Measurements from ENCODE around the gene SORCS1.

SORCS1 gene

DNA sequence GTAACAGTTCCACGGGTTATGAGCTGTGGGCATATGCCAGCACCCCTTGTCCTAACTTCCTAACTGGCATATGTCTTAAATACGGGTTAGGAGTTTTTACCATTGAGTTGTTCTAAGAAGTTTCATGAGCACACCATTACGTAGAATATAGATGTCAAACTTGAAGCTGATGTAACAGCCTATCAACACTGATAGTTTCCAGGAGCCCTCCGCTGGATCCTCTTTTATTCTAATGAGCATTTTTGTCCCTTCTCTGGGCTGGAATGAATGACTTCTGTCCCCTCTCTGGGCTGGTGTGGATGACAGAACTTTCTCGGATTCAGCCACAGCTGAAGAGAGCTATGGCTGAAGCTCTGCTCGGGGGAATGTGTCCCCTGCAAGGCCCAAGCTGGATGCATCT, 256.3 kb downstream of the SORCS1 start:
- in situ Hi-C loops (cut with HindIII; ENCODE audit: low sequenced_read_pairs), result no loop called here

GRCh38 chr10:106904209-106904608, 260.3 kb downstream of the SORCS1 start:
- in situ Hi-C loops (cut with HindIII; ENCODE audit: low sequenced_read_pairs), result no loop called here

- in situ Hi-C loops (cut with HindIII; ENCODE audit: low sequenced_read_pairs), result no loop called here
Observed at GRCh38 chr10:106903180-106903579, 261.3 kb downstream of the SORCS1 start.

DNA sequence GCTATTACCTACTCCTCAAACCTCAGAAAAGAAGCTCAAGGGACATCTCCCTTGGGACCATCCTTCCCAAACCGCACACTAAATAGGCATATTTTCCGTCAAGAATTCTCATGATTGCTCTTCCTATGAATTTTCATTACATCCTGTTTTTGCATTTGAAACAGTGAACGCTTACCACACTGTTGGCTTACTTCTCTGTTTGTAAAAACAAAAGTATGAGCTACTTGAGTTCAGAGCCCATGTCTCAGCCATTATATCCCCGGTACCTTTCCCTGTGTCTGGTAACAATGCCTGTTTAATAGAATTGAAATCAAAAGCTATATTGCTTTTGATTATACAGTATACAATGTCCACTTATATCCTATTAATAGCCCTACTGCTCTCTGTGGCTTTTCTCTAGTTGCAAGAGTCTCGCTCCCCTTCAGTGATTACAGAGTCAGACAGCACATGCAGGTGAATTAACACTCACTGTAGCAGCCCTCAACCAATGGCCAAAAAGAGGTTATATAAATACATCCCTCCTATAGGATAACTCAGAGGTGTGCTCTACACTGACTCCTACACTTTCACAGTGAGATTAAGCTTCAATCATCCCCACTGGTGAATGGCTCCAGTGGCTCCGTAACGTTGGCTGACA, 264.4 kb downstream of the SORCS1 start:
- in situ Hi-C loops (cut with HindIII; ENCODE audit: low sequenced_read_pairs), result no loop called here

- in situ Hi-C loops (cut with HindIII; ENCODE audit: low sequenced_read_pairs), result no loop called here
Observed at GRCh38 chr10:106898446-106898845, 266.1 kb downstream of the SORCS1 start.

GRCh38 chr10:106897719-106898118, 266.8 kb downstream of the SORCS1 start:
- in situ Hi-C loops (cut with HindIII; ENCODE audit: low sequenced_read_pairs), result no loop called here

DNA sequence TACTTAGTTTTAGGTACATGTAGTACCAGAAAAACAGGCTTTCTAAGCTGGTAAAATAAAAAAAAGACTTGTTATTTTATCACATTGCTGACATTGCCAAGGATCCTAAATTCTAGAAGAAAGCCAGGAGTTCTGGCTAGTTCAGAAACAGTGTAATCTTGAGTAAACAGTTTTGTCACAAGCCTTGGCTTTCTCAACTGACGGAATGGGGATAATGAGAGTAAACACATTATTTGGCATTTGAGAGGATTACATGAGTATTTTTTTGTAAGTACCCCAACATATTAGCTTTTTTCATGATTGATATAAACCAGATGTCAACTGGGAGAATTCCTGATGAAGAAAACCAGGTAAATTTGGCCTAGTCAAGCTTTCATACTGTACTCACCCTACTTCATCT, 269.8 kb downstream of the SORCS1 start:
- in situ Hi-C loops (cut with HindIII; ENCODE audit: low sequenced_read_pairs), result no loop called here

GRCh38 chr10:106877574-106877973, 286.9 kb downstream of the SORCS1 start:
- in situ Hi-C loops (cut with HindIII; ENCODE audit: low sequenced_read_pairs), result no loop called here

- in situ Hi-C loops (cut with HindIII; ENCODE audit: low sequenced_read_pairs), result no loop called here
Observed at GRCh38 chr10:106874604-106874889, 290.0 kb downstream of the SORCS1 start.

GRCh38 chr10:106873770-106874603, 290.5 kb downstream of the SORCS1 start:
- in situ Hi-C loops (cut with HindIII; ENCODE audit: low sequenced_read_pairs), result no loop called here

GRCh38 chr10:106872176-106872575, 292.3 kb downstream of the SORCS1 start:
- in situ Hi-C loops (cut with HindIII; ENCODE audit: low sequenced_read_pairs), result no loop called here

DNA sequence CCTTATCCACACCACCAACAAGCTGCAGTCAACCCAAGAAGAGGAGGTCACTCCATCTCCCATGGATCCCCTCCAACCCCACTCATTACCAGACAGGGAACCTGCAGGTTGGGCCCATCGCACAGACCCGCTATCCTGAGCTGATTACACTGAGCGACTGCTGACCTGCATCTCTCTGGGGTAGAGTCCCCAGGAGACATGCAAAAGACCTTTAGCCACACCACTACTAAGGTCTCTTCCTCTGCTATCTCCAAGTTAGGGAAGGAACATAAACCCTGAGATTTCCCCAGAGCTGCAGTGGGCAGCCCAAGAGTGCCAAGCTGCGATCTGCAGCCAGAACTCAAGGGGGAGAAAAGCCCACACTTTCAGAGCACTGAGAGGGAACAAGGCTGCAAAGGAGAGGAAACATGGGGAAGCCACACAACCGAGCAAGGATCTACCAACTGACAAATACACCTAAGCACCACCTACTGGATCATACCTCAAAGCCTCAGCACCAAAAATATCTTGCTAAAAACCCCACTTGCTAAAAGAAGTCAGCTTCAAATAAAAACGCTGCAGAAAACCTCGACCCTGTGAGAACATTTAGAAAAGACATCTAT, 298.2 kb downstream of the SORCS1 start:
- in situ Hi-C loops (cut with HindIII; ENCODE audit: low sequenced_read_pairs), result no loop called here

DNA sequence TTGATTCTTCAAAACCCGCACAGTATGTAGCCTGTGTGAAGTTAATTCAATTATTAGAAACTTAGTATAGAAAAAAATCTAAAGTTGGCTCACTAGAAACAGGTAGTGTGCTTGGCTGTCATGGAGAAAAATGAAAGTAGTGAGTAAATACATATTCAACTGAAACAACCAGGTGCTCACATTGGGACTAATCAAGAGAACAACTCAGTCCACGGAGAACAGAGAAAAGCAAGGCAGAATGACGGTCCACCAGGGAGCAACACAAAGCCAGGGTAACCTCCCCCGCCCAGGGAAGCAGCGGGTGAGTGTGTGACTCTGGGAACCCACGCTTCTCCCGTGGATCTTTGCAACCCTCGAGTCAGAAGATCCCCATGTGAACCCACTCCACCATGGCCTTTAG, 300.5 kb downstream of the SORCS1 start:
- in situ Hi-C loops (cut with HindIII; ENCODE audit: low sequenced_read_pairs), result no loop called here

GRCh38 chr10:106863549-106863948, 301.0 kb downstream of the SORCS1 start:
- in situ Hi-C loops (cut with HindIII; ENCODE audit: low sequenced_read_pairs), result no loop called here

DNA sequence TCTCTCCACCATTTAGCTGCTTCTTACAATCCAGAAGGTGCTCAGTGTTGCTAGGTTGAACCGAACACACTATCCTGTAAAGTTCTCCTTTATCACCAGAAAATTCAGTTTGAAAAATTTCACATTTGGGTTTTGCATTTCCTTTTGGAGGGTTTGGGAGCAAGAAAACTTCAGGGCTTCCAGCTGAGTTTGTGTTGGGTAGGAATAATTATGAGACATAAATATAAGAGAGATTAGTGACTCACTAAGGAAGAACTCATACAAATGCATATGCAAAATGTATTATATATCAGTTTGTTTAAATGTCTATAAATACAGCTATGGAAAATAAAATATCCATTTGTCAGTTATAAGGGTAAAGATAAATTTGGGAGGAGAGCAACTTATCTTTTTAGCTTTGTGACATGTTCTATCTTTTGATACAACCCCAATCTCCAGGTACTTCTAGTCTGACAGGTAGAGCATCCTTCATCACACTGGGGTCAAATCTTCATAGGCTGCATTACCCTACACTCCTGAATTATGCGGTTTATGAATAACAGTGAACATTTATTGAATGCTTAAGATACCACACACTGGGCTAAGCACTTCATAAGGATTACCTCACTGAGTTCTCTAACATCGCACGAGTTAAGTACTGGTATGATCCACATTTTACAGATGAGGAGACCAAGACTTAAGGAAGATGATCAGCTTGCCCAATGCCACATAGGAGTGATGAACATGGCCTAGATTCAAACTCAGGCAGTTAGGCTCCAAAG, 304.4 kb downstream of the SORCS1 start:
- in situ Hi-C loops (cut with HindIII; ENCODE audit: low sequenced_read_pairs), result no loop called here

DNA sequence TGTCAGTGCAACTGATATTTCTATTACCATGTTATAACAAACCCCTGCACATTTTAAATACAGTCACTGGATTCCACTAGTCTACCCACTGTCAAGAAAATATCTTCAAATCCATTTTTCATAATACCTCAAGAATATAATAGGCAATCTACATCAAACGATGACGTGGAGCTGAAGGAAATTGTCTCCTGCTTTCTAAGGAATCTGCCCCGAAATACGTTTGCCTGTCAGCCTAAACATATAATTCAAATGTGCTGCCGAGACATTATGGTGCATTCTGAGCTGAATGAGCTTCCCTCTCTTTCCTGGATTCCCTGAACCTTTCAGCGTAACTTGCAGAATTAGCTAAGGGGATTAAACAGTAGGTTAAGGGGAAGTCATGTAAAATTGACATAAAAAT, 306.8 kb downstream of the SORCS1 start:
- in situ Hi-C loops (cut with HindIII; ENCODE audit: low sequenced_read_pairs), result no loop called here

DNA sequence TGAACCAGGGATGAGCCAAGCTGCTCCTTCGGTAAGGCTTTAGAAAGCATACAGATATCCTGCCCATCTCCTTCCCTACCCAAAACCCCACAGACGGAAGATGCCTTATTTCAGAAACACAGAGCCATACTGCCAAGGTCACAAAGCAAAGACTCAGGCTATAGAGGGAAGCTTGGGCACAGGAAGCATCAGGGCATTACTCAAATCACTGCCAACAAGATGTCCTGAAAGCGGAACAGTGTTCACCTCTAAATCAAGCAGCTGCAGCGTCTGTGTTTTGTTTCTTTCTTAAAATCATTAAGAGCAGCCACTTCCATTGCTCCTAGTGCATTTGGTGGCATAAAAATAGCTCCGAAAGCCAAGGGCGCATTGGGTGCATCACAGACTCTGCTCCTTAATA, 307.3 kb downstream of the SORCS1 start:
- in situ Hi-C loops (cut with HindIII; ENCODE audit: low sequenced_read_pairs), result no loop called here

DNA sequence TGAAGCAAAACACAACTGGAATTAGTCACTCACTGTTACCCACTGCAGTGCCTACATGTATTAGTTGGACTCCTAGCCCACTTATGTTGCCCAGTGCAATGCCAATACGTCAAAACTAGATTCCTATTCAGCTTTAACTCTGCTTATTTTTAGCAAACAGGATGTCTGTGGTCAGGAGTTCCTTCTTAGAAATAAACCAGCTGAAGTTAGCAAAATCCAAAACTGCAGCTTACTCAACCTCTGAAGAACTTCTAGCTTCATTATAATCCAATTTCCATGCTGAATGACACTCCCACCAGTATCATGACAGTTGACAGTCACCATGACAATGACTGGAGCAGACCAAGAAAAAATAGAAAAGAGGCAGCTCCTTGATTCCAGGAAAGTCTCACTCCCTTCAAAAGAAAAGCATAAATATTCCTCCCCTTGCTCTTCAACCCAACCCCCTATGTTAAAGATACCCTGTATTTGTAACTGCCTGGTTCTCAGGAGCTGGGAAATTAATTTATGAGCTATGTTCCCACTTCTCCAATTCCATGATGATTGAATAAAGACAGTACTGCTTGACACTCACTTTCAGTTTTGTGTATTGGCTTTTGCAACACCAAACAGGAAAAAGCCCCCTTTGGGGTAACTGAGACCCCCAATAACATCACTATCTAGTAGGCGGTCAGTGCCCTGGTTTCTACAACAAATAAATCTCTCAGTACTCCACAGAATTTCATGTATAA, 327.4 kb downstream of the SORCS1 start:
- in situ Hi-C loops (cut with HindIII; ENCODE audit: low sequenced_read_pairs), result no loop called here

- in situ Hi-C loops (cut with HindIII; ENCODE audit: low sequenced_read_pairs), result no loop called here
Observed at GRCh38 chr10:106832846-106833245, 331.7 kb downstream of the SORCS1 start.

DNA sequence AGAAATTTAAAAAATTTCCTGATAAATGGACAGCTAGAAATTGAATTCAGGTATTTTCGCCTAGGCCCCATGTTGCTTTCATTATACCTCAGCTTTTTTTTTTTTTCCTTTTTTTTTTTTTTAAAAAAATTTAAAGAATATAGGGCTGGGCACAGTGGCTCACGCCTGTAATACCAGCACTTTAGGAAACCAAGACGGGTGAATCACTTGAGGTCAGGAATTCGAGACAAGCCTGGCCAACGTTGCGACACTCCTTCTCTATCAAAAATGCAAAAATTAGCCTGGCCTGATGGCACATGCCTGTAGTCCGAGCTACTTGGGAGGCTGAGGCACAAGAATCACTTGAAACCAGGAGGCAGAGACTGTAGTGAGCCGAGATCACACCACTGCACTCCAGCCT, 334.0 kb downstream of the SORCS1 start:
- in situ Hi-C loops (cut with HindIII; ENCODE audit: low sequenced_read_pairs), result no loop called here

GRCh38 chr10:106830006-106830405, 334.5 kb downstream of the SORCS1 start:
- in situ Hi-C loops (cut with HindIII; ENCODE audit: low sequenced_read_pairs), result no loop called here
